ENCODE results near the gene SLX4.

DNA sequence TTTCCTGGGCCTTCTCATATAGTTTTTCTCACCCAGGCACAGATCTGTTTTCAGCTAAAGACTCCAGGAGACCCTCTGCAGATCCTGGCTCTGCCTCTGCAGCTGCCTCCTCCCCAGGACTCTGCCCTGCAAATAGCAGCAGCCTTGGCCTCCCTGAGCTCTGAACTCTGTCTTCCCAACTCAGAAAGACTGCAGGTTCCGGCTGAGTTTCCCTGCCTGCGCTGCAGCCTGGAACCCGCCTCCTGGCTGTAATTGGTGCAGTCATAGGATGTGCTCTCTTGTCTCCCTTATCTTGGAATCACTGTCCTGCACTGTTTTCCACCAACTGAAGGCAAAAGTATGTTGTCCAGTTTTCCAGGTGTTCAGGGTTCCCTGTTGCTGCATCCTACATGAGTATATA, 28.8 kb upstream of the SLX4 start:
- TF ChIP-seq POLR2A (IDR thresholded peaks at IDR 0.05; ENCODE audit: low read depth, low read length) (no peak), TAF1 (IDR thresholded peaks at IDR 0.05; ENCODE audit: borderline replicate concordance, low read depth, low read length) (no peak)

Data from GM12892 (cell line).